Measurements from ENCODE around the gene TBC1D8. TPM values are rescaled to one million over a fixed set of nuclear protein-coding genes. Genes with fewer than 3 reads are reported as not detected.

Gene TBC1D8
- total RNA-seq, 1 donor from 2014 or later = 18.6 TPM

DNA sequence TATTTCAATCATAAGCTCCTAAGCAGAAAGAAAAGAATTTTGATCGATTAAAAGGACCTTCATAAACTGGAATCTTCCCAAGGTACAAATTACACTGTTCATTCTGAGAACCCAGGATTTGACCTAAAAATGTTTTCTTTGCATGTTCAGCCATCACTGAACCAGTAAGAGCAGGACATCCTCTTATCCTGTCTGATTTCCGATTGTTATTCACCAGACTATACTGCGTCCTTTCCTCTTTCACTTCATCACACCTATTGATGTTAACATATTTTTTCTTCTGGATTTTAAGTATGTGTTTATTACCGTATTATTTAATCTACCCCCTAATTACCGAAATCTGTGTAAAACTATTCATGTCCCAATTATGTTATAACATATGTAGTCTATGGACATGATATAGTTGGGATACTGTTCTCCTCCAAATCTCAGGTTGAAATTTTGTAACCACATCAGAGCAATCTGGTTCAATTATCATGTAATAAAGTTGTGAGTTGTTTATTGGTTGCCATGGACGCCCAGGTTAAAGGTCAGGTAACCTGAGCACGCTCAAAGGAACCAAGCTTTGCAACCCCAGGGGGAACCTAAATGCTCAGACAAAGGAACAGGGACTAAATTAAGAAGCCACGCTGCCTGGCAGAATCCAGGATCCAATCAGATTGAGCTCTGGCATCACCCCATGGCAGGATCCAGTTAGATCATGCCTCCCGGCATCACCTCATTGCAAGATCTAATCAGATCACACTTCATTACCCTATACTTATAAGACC, 11.6 kb upstream of the TBC1D8 start:
- no peak for DNase-seq (ENCODE audit: low read depth)

DNA sequence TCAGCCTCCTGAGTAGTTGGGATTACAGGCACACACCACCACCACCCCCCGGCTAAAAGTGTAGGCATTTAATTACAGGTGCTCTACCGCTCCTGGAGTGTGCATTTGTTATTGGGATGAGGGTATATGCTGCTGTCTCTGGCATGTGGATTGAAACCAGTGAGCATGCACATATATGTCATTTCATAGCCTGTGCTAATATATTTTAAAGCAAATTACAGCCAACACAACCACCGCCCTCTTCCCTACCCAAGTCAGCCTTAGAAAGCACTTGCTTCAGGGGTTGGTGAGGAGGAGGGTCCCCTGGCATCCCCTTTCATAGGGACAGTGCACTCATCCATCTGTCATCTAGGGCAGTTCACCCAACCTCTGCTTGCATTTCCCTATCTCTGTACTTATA, 10.5 kb upstream of the TBC1D8 start:
- no peak for DNase-seq (ENCODE audit: low read depth)

DNA sequence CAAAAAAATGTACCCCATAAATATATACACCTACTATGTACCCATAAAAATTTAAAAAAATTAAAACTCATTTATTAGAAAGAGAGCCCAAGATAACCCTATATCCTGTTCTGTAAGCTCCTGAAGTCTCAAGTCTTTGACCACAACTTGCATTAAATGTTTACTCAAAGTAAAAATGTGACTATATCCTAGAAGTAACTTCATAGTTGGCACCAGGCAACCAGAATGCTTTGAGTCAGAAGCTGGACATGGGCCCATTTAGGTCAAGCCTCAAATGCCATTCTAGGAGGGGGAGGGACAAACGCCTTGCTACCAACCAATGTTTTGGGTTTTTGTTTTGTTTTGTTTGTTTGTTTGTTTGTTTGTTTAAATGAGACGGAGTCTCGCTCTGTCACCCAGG, 9.3 kb upstream of the TBC1D8 start:
- peak; percentile 59 for DNase-seq (ENCODE audit: low read depth)

DNA sequence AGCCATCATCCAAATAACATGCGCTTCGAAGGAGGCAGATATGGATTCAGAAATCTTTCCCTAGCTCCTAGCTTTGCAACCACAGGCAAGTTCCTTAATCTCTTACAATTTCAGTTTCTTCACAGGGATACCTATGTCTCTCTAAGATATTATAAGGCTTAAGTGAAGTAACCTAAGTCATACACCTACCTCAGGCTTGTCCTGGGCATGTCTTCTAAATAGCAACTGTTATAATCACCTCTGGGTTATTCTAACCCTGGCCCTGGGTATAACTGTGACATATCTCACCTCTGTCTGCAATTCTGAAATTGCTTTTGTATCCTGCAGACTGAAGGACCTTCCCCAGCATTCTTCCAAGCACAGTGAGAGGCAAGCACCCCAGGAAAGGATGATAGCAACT, 8.3 kb upstream of the TBC1D8 start:
- DNase-seq (ENCODE audit: low read depth) = no peak

DNA sequence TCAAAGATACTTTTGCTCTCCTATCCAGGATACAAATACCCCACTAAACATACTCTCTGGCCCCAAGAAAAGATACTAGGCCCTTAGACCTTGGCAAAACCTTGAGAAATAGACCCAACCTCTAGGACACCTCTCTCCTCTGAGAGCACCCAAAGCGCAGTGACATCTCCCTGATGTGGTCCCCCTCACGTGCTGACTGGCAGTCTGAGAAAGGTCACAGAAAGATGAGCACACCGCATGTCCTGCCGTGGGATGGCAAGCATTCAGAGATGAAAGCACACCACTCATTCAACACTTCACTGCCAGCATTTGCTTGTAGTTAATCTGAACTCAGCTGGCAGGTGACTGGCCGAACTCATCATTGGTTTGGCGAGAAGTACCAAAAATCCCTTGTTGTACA, 6.1 kb upstream of the TBC1D8 start:
- no peak for DNase-seq (ENCODE audit: low read depth)

DNA sequence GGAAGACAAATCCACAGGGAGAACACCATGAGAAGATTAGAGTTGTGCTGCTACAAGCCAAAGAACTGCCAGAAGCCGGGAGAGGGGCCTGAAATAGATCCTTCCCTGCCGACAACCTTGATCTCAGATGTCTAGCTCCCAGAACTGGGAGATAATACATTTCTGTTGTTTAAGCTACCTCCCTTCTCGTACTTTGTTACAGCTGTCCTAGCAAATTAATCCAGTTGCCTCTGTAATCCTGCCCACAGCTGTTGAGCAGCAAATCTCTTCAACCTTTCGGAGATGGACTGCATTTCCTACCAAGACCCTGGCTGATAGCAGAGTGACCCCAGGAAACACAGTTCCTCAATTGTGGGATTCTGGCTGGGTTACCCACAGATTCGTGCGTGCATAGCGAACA, 2.6 kb upstream of the TBC1D8 start:
- peak; percentile 36 for DNase-seq (ENCODE audit: low read depth)

DNA sequence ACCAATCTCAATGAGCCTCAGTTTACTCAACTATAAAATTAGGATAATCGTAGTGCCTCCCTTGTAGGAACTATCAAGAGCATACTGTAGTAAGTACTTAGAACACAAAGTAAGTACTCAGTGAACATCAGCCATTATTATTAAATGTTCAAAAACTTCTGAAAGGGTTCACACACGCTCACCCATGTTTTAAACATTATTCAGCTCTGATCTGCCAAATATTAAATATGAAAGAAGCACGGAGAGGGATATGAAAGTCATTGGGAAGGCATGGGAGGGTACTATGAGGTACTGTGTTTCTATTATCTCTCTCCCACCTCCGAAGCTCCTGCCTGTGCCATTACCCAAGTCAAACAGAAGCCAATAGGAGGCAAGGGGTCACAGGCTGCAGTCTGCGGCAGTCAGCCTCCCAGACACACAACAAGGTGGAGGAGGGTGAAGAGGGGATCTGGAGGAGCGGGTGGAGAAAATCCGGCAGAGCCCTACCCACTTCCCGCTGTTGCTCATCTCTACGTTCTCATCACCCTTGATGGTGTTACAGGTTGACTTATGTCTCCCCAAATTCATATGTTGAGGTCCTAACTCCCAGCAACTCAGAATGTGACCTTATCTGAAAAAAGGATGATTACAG, 2.0 kb upstream of the TBC1D8 start:
- DNase-seq (ENCODE audit: low read depth) = no peak

DNA sequence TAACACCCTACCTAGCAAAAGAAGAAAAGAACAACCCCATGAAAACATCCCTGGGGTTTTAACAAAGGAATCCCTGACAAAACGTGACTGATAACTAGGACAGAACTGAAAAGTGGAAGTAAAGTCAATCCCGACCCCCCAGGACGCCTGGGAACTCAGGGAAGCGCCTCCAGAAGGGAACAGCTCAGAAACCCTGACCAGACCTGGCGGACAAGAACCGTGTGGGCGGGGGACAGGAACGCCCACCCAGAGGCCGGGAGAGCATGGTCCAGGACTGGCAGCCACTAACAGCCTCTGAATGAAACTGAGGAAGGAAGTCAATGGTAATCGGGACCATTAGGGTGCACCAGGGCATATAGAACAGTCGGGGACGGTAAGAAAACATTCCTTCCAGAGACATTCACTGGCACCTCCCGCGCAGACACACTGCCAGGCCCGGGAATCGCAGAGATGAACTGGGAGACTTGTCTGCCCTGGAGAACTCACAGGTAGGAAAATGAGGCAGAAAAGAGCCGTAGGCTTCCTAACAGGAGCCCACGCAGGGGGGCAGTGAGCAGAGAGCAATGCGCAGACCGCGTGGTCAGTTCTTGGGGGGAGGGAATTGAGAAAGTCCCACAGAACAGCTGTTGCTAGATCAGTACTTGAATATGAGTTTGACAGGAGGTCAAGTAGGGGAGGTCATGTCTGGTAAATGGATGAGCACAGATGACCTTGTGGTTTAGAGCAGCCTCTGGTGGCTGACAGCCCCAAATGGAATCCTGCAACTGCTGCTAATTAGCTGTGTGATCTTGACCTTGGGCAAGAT, 1.3 kb upstream of the TBC1D8 start:
- peak; percentile 91 for DNase-seq (ENCODE audit: low read depth)

DNA sequence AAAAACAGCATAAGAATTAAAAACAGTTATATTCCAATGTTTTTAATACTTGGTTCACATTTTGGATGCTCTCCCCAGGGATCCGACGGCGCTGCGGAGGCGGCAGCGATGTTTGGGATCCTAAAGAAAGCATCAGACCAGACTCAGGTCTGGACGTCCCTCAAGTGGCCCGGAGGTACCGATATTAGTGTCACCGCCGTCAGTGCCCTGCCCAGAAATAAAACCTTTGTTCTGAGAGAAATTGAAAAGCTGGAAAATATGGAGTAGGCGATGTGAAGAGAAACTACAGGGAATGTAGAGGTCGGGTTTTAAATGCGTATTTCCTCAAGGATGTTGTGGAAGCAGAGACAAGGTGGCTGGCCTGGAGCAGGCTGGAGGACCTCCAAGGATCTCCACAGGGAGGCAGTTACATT, 683 bp upstream of the TBC1D8 start:
- DNase-seq (ENCODE audit: low read depth) = no peak

DNA sequence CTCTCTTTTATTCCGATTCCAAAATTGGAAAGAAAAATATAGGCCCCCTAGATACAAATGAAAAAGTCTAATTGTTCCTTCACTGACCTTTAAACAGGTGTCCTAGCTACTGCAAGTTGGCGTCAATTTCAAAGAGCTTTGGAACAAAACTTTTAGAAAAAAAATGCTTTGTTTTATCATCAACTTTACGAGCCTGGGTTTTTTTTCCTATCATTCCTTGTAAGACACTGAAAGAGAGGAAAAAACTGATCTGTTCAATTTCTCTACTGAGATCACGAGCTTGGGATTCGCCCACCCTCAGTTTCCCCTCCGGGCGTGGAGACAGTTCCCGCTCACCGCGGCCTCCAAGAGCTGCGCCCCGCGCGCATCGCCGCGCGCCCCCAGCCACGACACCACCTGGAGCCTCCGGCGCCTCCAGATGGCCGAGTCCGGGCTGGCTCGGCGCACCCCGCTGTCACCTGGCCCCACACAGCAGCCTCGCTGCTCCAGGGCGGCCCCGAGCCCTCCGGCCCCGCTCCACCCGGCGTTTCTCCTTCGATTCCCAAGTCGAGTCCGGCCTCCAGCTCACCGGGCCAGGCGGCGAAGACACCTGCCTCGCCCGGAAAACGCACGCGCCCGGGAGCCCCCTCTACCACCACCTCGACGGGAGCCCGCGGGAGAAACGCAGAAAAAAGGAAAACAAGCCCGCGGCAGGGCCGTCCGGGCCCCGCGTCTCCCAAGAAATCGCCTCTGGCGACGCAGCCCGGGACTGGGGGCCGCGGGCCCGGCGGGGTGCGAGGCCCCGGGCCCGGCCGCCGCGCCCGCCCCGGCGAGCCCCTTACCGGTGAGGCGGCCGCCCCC, 656 bp downstream of the TBC1D8 start:
- peak; percentile 22 for DNase-seq (ENCODE audit: low read depth)

DNA sequence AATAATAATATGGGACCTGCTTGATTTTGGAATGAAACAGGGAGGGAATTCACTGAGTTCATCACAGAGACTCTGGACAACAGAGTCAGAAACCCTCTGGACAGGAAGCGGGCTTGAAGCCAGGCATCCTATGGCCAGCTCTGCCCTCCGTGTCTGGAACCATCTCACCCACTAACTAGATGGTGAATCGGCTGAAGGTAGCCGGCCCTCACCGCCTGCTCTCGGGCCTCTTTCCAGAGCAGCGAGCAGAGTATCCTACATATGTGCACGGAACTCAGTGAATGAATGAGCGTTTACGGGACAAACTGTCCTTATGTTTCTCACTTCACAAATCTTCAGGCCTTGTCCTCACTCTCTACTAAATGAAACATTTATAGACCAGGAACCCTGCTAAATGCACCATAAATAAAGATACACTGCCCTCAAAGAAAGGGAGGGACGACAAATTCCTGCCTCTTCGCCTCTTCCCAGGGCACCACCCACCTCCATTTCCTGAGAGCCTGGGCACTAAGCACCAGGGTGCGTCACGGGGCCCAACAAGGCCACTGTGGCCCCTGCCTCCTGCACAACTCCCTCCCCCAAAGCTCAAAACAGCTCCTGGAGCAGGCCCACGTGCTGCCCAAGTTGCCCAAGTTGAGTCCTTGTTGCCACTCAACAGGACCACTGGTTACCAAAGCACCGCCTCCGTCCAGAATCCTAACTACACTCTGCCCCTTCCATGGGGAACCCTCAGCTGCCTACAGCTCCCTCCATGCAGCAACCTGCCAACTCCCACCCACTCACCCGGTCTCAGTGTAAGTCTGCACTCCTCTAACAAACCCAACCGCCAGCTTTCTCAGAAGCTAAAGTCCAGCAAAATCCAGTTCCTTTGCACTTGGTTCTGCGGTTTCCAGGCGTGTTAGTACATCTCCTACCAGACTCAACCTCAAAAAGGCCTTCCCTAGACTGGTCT, 1.7 kb downstream of the TBC1D8 start:
- no peak for DNase-seq (ENCODE audit: low read depth)

DNA sequence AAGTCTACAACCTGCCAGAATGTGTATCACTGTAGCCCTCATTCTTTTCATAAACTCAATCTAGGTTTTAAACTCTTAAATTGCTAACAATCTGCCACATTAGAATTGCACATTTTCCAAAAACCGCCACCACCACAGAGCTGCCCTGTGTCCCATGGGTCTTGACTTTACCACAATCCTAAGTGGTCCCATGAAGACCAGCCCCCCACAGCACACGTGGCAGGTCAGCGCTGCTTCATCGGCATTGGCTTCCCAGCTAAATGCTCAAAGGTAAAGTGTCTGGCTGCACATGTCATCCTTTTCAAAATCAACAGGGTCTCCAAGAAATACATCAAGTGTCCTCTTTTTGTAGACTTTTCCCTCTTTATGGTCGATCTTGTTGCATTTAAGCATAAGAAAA, 2.4 kb downstream of the TBC1D8 start:
- DNase-seq (ENCODE audit: low read depth) = no peak

DNA sequence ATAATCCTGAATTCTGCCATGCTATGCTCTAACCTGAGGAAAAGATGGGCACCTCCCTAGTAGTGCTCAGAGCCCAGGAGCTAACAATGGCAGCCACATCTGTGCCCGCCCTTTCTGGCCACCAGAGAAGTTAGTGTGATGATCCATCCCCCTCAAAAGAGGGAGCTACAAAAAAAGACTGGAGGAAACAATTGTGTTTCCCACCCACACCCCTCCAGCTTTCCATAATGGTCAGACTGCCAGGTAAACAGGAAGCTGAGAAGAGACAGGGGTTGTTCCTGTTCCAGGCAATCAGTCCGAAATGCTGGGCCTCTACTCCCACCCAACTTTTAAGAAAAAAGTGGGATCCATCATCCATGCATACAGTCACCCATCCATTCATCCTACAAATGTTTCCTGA, 3.2 kb downstream of the TBC1D8 start:
- DNase-seq (ENCODE audit: low read depth) = no peak

DNA sequence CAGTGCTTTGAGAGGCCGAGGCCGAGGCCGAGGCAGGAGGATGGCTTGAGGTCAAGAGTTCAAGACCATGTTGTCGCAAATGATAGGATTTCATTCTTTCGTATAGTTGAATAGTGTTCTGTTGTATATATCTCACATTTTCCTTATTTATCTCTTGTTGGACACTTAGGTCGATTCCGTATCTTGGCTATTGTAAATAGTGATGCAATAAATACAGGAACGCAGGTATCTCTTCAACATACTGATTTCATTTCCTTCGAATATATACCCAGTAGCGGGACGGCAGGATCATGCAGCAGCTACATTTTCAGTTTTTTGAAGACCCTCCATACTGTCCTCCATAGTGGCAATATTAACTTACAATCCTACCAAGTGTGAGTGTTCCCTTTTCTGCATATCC, 4.1 kb downstream of the TBC1D8 start:
- no peak for DNase-seq (ENCODE audit: low read depth)

DNA sequence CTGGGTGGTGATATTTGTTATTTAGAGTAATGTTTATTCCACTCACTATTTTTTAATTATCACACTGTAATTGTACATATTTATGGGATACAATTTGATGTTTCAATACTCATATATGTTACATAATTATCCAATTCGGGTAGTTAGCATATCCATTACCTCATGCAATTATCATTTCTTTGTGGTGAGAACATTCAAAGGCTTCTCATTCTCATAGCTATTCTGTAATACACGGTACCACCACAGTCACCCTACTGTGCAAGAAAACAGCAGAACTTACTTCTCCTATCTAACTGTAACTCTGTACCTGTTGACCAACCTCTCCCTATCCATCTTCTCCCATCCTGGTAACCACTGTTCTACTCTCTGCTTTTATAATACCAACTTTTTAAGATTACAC, 4.6 kb downstream of the TBC1D8 start:
- DNase-seq (ENCODE audit: low read depth) = no peak

DNA sequence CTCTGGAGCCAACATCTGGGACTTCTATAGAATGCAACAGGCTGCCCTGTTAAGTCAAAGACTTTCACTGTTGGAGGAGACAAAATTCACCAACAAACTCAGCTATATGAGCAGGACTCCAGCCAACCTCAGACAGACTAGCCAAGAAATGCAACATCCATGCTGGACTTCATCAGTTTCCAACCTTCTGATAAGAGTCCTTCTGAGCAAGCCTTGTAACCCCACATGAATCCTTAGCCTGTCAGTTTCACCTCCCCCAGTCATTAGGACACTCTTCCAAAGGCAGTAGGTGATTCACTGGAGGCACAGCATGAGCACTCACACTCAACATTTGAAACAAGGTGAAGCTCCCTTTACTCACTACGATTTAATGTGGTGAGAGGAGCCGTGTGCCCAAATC, 5.8 kb downstream of the TBC1D8 start:
- no peak for DNase-seq (ENCODE audit: low read depth)

DNA sequence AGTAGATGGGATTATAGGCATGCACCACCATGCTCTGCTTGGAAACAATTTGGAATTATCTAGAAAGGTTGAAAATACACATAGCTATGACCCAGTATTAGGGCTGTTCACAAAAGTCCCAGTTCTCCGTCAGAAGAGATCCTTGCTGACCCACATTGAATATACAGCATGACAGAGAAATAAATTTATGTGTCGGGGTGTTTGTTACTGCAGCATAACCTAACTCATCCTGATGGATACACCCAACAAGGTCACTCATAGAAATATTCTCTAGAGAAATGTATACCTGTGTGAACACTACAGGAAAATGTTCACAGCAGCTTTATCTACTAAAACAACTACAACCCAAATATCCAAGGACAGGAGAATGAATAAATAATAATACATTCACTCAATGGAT, 9.0 kb downstream of the TBC1D8 start:
- no peak for DNase-seq (ENCODE audit: low read depth)

DNA sequence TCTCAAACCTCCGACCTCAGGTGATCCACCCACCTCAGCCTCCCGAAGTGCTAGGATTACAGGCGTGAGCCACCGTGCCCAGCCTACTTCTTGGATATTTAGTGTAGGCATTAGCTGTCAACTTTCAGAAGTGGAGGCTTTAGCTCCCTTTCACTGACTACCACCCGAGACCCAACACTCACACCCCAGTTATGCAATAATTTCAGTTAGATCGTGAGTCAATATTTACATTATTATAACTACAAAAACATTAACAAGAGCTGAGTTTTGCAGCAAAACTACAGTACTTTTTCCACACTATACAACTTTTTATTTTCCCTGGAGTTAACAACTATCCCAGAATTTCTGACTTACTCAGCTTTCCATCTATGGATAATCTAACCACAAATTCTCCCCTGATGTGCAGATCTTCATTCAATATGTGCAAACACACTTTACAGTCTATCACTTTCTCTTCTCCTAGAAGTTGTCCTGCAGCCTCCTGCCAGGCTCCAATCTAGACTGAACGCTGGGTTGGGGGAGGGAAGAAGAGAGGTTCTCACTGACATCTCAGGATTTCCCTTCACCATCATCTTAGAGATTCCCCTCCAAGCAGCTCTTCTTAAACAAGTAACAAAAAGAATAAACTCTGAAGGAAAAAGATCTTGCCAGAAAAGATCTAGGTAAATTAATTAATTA, 10.1 kb downstream of the TBC1D8 start:
- DNase-seq (ENCODE audit: low read depth) = no peak

DNA sequence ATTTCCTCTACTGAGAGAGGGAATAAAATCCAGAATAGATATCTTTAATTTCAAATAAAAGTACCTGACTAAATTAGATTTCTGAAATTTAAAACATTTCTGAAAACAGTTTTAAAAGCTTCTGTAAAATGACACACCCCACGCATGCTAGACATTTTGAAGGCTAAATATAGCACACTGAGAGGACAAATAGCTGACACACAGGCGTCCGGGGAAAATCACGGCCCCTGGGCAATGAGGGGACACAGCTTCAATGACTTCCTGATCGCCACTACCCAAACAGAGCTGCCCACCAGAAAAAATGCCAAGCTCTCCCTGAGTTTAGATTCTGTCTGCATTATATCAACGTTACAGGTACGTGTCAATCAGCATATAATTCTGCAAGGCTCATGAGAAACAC, 10.9 kb downstream of the TBC1D8 start:
- DNase-seq (ENCODE audit: low read depth) = peak; percentile 28

DNA sequence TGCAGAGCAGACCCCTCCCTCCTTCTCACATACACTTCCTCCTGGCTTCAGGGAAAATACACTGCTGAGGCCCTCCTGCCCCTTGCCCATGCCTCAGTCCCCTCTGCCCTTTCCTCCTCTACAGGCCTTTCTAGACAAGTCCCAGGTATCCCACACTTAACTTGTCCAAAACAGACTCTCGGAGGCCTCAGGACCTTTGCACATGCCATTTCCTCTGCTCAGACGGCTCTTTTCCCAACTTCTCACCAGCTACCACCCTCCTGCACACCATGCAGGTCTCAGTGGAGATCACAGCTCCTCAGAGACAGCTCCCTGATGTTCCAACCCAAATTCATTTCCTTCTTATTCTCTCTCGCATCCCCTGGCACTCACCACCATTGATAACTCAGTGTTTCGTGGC, 11.7 kb downstream of the TBC1D8 start:
- DNase-seq (ENCODE audit: low read depth) = no peak
